Tibial nerve (tissue), 4 donors: ENCODE results near the gene PDK4. TPM values are rescaled to one million over a fixed set of nuclear protein-coding genes. Genes with fewer than 3 reads are reported as not detected.

ENCODE experiments used
- DNase-seq, 2 donors: peaks; one replicate each; pipeline ENCODE4 v3.0.0-alpha.2; 2019; ENCODE audit warnings: low spot score in 2 of 2
- H3K27ac ChIP-seq, 4 donors: fragments of 200-600 bp; sonication (generic) in 3 of 4; one replicate each; pipeline ENCODE4 v1.5.1; 2017 to 2019; ENCODE audit warnings: mild to moderate bottlenecking in 1 of 4
- H3K27me3 ChIP-seq, 2 donors: fragments of 200-600 bp; sonication (generic) in 1 of 2; one replicate each; pipeline versions ENCODE4 v1.5.1 to v1.6.0; 2017 to 2019
- H3K36me3 ChIP-seq, 3 donors: fragments of 200-600 bp; sonication (generic); one replicate each; pipeline ENCODE4 v1.5.1; 2018 to 2019
- H3K4me1 ChIP-seq, 4 donors: fragments of 200-600 bp; sonication (generic) in 3 of 4; one replicate each; pipeline ENCODE4 v1.5.1; 2017 to 2019
- H3K4me3 ChIP-seq, 4 donors: fragments of 200-600 bp; sonication (generic) in 3 of 4; one replicate each; pipeline ENCODE4 v1.5.1; 2017 to 2019; ENCODE audit warnings: mild to moderate bottlenecking in 1 of 4, moderate library complexity in 1 of 4
- H3K9me3 ChIP-seq, 4 donors: fragments of 200-600 bp; sonication (generic) in 3 of 4; one replicate each; pipeline ENCODE4 v1.5.1; 2017 to 2019
- CTCF ChIP-seq, 5 experiments: fragments of 200-600 bp in 3 of 5; fragments of 450-650 bp in 2 of 5; sonication (generic) in 3 of 5; IDR thresholded peaks; one replicate each; pipeline ENCODE4 v1.5.1; 2016 to 2019; ENCODE audit warnings: antibody characterized with exemption in 5 of 5, mild to moderate bottlenecking in 3 of 5, moderate library complexity in 2 of 5
- EP300 ChIP-seq, 2 donors: sonication (generic); formaldehyde crosslinking; IDR thresholded peaks; one replicate each; pipeline ENCODE4 v1.6.1; 2017; ENCODE audit warnings: antibody characterized with exemption in 2 of 2, mild to moderate bottlenecking in 1 of 2
- POLR2A ChIP-seq, 2 donors: fragments of 450-650 bp; IDR thresholded peaks; one replicate each; pipeline ENCODE4 v1.6.1; 2017; ENCODE audit warnings: antibody characterized with exemption in 2 of 2, mild to moderate bottlenecking in 2 of 2, moderate library complexity in 2 of 2
- WGBS, 2 donors: methylation state at CpG; one replicate each; pipeline ENCODE4 v1.1.5; 2018; 5-methylcytosine and 5-hydroxymethylcytosine counted together
- total RNA-seq, 4 donors: library from RNA; depleted of rRNA; stranded (reverse); fragments of >200 nt; gene quantifications; one replicate each; pipeline ENCODE4 v1.1.0, GENCODE V29; 2016

The PDK4 gene
- total RNA-seq, 4 donors from 2014 or later: 490 to 939 (median 827) TPM

- no peaks in the 10 kb centered on the region for H3K9me3 ChIP-seq
- peaks cover 0 to 25% (median 0%) of the 10 kb centered on the region in 4 donors for H3K4me1 ChIP-seq
- H3K27ac ChIP-seq: peak overlapping the region in 1 of 4 donors; percentile 77
- no peaks in the 10 kb centered on the region for H3K27me3 ChIP-seq
- 71 to 98% methylated on average over 7 of the region's 7 CpGs for WGBS, 2 donors
- no peak for DNase-seq
- no peaks in the 10 kb centered on the region for H3K36me3 ChIP-seq
- H3K4me3 ChIP-seq: no peak overlapping the region
- TF ChIP-seq EP300 (IDR thresholded peaks at IDR 0.05): no peak
- TF ChIP-seq CTCF (IDR thresholded peaks at IDR 0.05): no peak
- no peak for TF ChIP-seq POLR2A (IDR thresholded peaks at IDR 0.05)
Observed at GRCh38 chr7:95631527-95631926, 35.2 kb upstream of the PDK4 start.

DNA sequence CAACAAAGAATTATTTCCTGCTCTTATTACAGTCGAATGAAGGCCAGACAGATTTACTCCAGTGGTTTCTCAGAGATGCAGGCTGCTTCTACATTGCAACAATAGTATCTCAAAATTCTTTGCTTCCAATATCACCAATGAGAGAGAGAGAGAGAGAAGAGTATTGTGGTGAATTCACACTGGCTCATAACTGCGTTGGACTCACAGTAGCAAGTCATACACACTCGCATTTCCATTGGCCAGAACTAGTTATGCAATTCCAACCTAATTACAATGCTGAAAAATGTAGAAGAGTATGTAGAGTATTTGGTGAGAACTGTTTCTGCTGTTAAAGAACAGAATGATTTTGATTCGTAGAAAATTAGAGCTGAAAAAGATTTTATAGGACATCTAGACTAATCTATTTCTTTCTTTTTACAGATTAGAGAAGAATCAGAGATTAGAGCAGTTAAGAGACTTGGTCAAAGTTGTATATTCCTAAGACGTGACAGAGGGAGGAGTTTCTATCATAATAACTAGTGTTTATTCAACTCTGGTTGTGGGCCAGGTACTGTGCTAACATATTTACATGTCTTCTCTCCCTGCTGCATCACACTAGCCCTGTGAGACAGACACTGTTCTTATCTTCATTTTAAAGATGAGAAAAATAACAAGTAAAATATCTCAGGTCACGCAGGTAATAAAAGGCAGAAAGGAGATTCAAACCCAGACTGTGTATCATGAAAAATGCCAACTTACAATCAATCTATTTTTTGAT, 34.6 kb upstream of the PDK4 start:
- Histone ChIP-seq H3K27ac (peak overlapping the region; percentile 4 to 77 (median 26)), H3K4me1 (peaks cover 0 to 25% (median 0%) of the 10 kb centered on the region in 4 donors), H3K27me3 (no peaks in the 10 kb centered on the region), H3K36me3 (no peaks in the 10 kb centered on the region), H3K9me3 (no peaks in the 10 kb centered on the region), H3K4me3 (no peak overlapping the region)
- WGBS, 2 donors: 39 to 54% methylated on average over 6 of the region's 6 CpGs
- DNase-seq: no peak
- TF ChIP-seq POLR2A (IDR thresholded peaks at IDR 0.05): peak in 1 of 2 donors; percentile 32
- no peak for TF ChIP-seq CTCF (IDR thresholded peaks at IDR 0.05)
- peak in 1 of 2 donors; percentile 25 for TF ChIP-seq EP300 (IDR thresholded peaks at IDR 0.05)

GRCh38 chr7:95628831-95629439, 32.6 kb upstream of the PDK4 start:
- TF ChIP-seq CTCF (IDR thresholded peaks at IDR 0.05) (no peak), POLR2A (IDR thresholded peaks at IDR 0.05) (no peak), EP300 (IDR thresholded peaks at IDR 0.05) (peak; percentile 85 to 88)
- Histone ChIP-seq H3K27ac (peak overlapping the region in 3 of 4 donors; percentile 18 to 77 (median 30)), H3K36me3 (no peaks in the 10 kb centered on the region), H3K4me1 (peaks cover 0 to 25% (median 0%) of the 10 kb centered on the region in 4 donors), H3K9me3 (no peaks in the 10 kb centered on the region), H3K27me3 (no peaks in the 10 kb centered on the region), H3K4me3 (no peak overlapping the region)
- no peak for DNase-seq
- 39 to 52% methylated on average over 5 of the region's 5 CpGs for WGBS, 2 donors

DNA sequence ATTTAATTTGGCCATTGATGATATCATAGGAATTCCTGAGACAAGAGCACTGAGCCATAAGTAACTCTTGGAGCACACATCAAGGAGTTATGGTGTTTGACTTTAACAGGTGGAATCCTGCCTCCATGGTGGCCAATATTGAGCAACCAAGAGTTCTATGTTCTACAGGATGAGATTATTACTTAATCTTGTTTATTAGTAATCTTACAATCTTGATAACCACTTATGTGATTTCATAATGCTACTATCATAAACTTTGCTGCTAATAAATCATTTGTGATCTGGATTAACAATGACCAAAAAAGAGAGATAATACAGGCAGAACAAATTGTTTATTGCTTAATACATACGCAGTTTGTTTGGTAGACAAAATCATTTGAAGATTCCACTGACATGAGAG, 27.5 kb upstream of the PDK4 start:
- TF ChIP-seq EP300 (IDR thresholded peaks at IDR 0.05) (no peak), POLR2A (IDR thresholded peaks at IDR 0.05) (no peak), CTCF (IDR thresholded peaks at IDR 0.05) (no peak)
- Histone ChIP-seq H3K27ac (no peak overlapping the region), H3K27me3 (no peaks in the 10 kb centered on the region), H3K4me3 (no peak overlapping the region), H3K36me3 (no peaks in the 10 kb centered on the region), H3K4me1 (peaks cover 0 to 7% (median 0%) of the 10 kb centered on the region in 4 donors), H3K9me3 (no peaks in the 10 kb centered on the region)
- no peak for DNase-seq
- WGBS, 2 donors: 0 to 98% methylated on average over 1 of the region's 1 CpG

GRCh38 chr7:95622859-95623258, 26.5 kb upstream of the PDK4 start:
- H3K27ac ChIP-seq: no peak overlapping the region
- no peak overlapping the region for H3K4me3 ChIP-seq
- H3K36me3 ChIP-seq: no peaks in the 10 kb centered on the region
- H3K27me3 ChIP-seq: no peaks in the 10 kb centered on the region
- no peak for TF ChIP-seq EP300 (IDR thresholded peaks at IDR 0.05)
- TF ChIP-seq CTCF (IDR thresholded peaks at IDR 0.05): no peak
- no peak for TF ChIP-seq POLR2A (IDR thresholded peaks at IDR 0.05)
- no peaks in the 10 kb centered on the region for H3K4me1 ChIP-seq
- WGBS, 2 donors: 86 to 94% methylated on average over 3 of the region's 3 CpGs
- H3K9me3 ChIP-seq: no peaks in the 10 kb centered on the region
- DNase-seq: no peak
